GM12875 (cell line): ENCODE measurements around the gene CBFB.

Experiments
- H3K4me3 ChIP-seq: one replicate; pipeline ENCODE4 v1.5.1; 2011; ENCODE audit warnings: low read depth, low read length, control low read depth
- CTCF ChIP-seq: IDR thresholded peaks from 2 replicates; pipeline ENCODE4 v1.5.1; 2011; ENCODE audit warnings: low read depth, mild to moderate bottlenecking, control low read depth, inconsistent platforms, low read length, moderate library complexity, borderline replicate concordance; ENCODE audit not compliant: insufficient read depth

CBFB gene

GRCh38 chr16:67013233-67013822 lies 15.6 kb upstream of the CBFB start:
- H3K4me3 ChIP-seq, result peak overlapping the region; percentile 48
- TF ChIP-seq CTCF, result no peak

GRCh38 chr16:67013823-67014633 lies 14.9 kb upstream of the CBFB start:
- TF ChIP-seq CTCF, result peak; percentile 31; the same call in 1 of the 2 replicates
- H3K4me3 ChIP-seq, result peak overlapping the region; percentile 48

- peak overlapping the region; percentile 48 for H3K4me3 ChIP-seq
- no peak for TF ChIP-seq CTCF
Observed at GRCh38 chr16:67014634-67015312, 14.2 kb upstream of the CBFB start.

- no peak overlapping the region for H3K4me3 ChIP-seq
- TF ChIP-seq CTCF, result no peak
Observed at GRCh38 chr16:67015313-67015731, 13.6 kb upstream of the CBFB start.

GRCh38 chr16:67016143-67016542 lies 12.8 kb upstream of the CBFB start:
- TF ChIP-seq CTCF, result no peak
- H3K4me3 ChIP-seq, result no peak overlapping the region

- no peak for TF ChIP-seq CTCF
Observed at GRCh38 chr16:67016681-67017420, 12.1 kb upstream of the CBFB start.

More at GRCh38 chr16:67016681-67017420, 12.1 kb upstream of the CBFB start:
- no peak overlapping the region for H3K4me3 ChIP-seq
